HEK293T (cell line): ENCODE results near the gene BFSP1.

Experiments used
- ARNT ChIP-seq: fragments of 450-650 bp; IDR thresholded peaks from 2 replicates; pipeline ENCODE4 v1.6.1; 2017; ENCODE audit warnings: mild to moderate bottlenecking
- CTBP1 ChIP-seq: fragments of 450-650 bp; IDR thresholded peaks from 2 replicates; pipeline ENCODE4 v1.6.1; 2016; ENCODE audit warnings: borderline replicate concordance
- ELF4 ChIP-seq: fragments of 450-650 bp; IDR thresholded peaks from 2 replicates; pipeline ENCODE4 v1.6.1; 2017; ENCODE audit warnings: antibody characterized with exemption
- FOXA1 ChIP-seq: fragments of 450-650 bp; IDR thresholded peaks from 2 replicates; pipeline ENCODE4 v1.6.1; 2016; ENCODE audit warnings: mild to moderate bottlenecking
- FOXM1 ChIP-seq: fragments of 450-650 bp; IDR thresholded peaks from 2 replicates; pipeline ENCODE4 v1.6.1; 2017; ENCODE audit warnings: mild to moderate bottlenecking, borderline replicate concordance
- HDGF ChIP-seq: fragments of 450-650 bp; IDR thresholded peaks from 2 replicates; pipeline ENCODE4 v1.6.1; 2017; ENCODE audit warnings: antibody characterized with exemption, borderline replicate concordance
- NFRKB ChIP-seq: fragments of 450-650 bp; IDR thresholded peaks from 2 replicates; pipeline ENCODE4 v1.6.1; 2016; ENCODE audit warnings: mild to moderate bottlenecking, moderate library complexity
- SP1 ChIP-seq: fragments of 450-650 bp; IDR thresholded peaks from 2 replicates; pipeline ENCODE4 v1.6.1; 2017
- ZNF384 ChIP-seq: fragments of 450-650 bp; IDR thresholded peaks from 2 replicates; pipeline ENCODE4 v1.6.1; 2016

DNA sequence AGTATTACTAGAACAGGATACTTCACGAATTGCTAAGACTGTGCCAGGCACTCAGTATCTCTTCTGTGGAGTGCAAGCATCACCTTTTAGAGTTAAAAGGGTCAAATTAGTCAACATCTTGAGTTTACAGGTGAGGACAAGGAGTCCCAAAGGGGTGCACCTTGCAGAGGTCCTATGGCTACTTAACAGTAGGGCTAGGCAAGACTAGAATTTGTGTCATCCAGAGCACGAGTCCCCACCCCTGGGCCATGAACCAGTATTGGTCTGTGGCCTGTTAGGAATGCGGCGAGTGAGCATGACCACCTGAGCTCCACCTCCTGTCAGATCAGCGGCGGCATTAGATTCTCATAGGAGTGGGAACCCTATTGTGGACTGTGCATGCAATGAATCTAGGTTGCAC, 28.2 kb upstream of the BFSP1 start:
- TF ChIP-seq FOXM1, result no peak
- TF ChIP-seq CTBP1, result no peak
- no peak for TF ChIP-seq NFRKB
- TF ChIP-seq HDGF, result no peak
- no peak for TF ChIP-seq FOXA1
- TF ChIP-seq ZNF384, result no peak
- no peak for TF ChIP-seq ELF4
- no peak for TF ChIP-seq ARNT
- no peak for TF ChIP-seq SP1
